OCI-LY3 (cell line): ENCODE data around the gene UGT2B7.

Experiments used
- H2AFZ ChIP-seq: fragments of 200-600, 300-600 bp; shearing (Covaris generic); 2 replicates; pipeline ENCODE4 v1.6.0; 2014; ENCODE audit warnings: antibody characterized with exemption, low read depth, low read length
- H3K27ac ChIP-seq: fragments of 200-600, 300-600 bp; sonication (generic); 2 replicates; pipeline ENCODE4 v1.5.1; 2014; ENCODE audit warnings: mild to moderate bottlenecking, low read length, moderate library complexity, mixed read lengths
- H3K27me3 ChIP-seq: fragments of 200-600, 300-600 bp; sonication (generic); 2 replicates; pipeline ENCODE4 v1.6.1; 2014; ENCODE audit warnings: low read depth, low read length, mixed read lengths
- H3K36me3 ChIP-seq: fragments of 200-600, 300-600 bp; sonication (generic); replicated peaks from 2 replicates; pipeline ENCODE3; 2014; ENCODE audit warnings: low read depth, low read length, mixed read lengths
- H3K4me1 ChIP-seq: fragments of 300-600, 200-600 bp; sonication (generic); 2 replicates; pipeline ENCODE4 v1.6.1; 2014; ENCODE audit warnings: low read length, mixed read lengths
- H3K4me2 ChIP-seq: fragments of 200-600, 300-600 bp; sonication (generic); 2 replicates; pipeline ENCODE4 v1.6.1; 2014; ENCODE audit warnings: low read length, mixed read lengths
- H3K4me3 ChIP-seq: fragments of 300-600, 200-600 bp; sonication (generic); 2 replicates; pipeline ENCODE4 v1.5.1; 2014; ENCODE audit warnings: antibody characterized with exemption, mild to moderate bottlenecking, low read length, moderate library complexity
- H3K79me2 ChIP-seq: fragments of 300-600, 200-600 bp; shearing (Covaris generic); 2 replicates; pipeline ENCODE4 v1.6.1; 2014; ENCODE audit warnings: mild to moderate bottlenecking, low read length, mixed read lengths
- H3K9ac ChIP-seq: fragments of 300-600, 200-600 bp; shearing (Covaris generic); 2 replicates; pipeline ENCODE4 v1.6.0; 2014; ENCODE audit warnings: mild to moderate bottlenecking, low read length, moderate library complexity
- H3K9me3 ChIP-seq: fragments of 200-600, 300-600 bp; shearing (Covaris generic); 2 replicates; pipeline ENCODE4 v1.6.1; 2014; ENCODE audit warnings: low read length, mixed read lengths; ENCODE audit not compliant: insufficient read depth
- H4K20me1 ChIP-seq: fragments of 200-600, 300-600 bp; sonication (generic); 2 replicates; pipeline ENCODE4 v1.6.1; 2016; ENCODE audit warnings: low read length, mixed read lengths; ENCODE audit not compliant: insufficient read depth
- EZH2phosphoT487 ChIP-seq: fragments of 200-600 bp; shearing (Covaris generic); IDR thresholded peaks from 2 replicates; pipeline ENCODE4 v1.6.1; 2018; ENCODE audit warnings: antibody characterized with exemption, mixed run types, low read depth
- TF ChIP-seq, protein P1 (sequence below): fragments of 200-600, 300-600 bp; sonication (generic); IDR thresholded peaks from 2 replicates; pipeline ENCODE4 v1.5.1; 2014; ENCODE audit warnings: antibody characterized with exemption, low read length, low read depth

The UGT2B7 gene

DNA sequence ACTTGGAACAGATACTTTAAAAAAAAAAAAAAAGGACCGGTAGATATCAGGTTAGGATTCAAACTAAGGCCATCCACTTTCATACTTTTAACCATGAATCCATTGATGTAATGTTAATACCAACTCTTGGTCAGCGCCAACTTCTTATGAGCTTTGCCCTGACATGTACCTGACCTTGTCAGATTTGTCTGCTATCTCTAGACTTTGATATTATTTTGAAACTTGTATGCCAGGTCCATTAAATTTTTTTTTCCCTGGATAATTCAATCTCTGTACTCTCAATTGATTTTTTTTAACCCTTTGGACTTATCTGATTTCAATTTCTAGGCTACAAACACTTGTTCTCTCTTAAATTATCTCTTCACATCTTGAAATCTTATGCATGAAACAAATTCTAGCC is 27.2 kb upstream of the UGT2B7 start:
- Histone ChIP-seq H3K9me3 (no peaks in the 10 kb centered on the region), H3K36me3 (no peaks in the 10 kb centered on the region), H3K27me3 (no peaks in the 10 kb centered on the region), H4K20me1 (no peaks in the 10 kb centered on the region), H3K4me2 (no peak overlapping the region), H3K79me2 (no peaks in the 10 kb centered on the region), H3K4me1 (no peaks in the 10 kb centered on the region), H3K4me3 (no peak overlapping the region), H2AFZ (no peak overlapping the region), H3K9ac (no peak overlapping the region), H3K27ac (no peak overlapping the region)
- no peak for TF ChIP-seq EZH2phosphoT487
- TF ChIP-seq, protein P1, sequence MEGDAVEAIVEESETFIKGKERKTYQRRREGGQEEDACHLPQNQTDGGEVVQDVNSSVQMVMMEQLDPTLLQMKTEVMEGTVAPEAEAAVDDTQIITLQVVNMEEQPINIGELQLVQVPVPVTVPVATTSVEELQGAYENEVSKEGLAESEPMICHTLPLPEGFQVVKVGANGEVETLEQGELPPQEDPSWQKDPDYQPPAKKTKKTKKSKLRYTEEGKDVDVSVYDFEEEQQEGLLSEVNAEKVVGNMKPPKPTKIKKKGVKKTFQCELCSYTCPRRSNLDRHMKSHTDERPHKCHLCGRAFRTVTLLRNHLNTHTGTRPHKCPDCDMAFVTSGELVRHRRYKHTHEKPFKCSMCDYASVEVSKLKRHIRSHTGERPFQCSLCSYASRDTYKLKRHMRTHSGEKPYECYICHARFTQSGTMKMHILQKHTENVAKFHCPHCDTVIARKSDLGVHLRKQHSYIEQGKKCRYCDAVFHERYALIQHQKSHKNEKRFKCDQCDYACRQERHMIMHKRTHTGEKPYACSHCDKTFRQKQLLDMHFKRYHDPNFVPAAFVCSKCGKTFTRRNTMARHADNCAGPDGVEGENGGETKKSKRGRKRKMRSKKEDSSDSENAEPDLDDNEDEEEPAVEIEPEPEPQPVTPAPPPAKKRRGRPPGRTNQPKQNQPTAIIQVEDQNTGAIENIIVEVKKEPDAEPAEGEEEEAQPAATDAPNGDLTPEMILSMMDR, result no peak

DNA sequence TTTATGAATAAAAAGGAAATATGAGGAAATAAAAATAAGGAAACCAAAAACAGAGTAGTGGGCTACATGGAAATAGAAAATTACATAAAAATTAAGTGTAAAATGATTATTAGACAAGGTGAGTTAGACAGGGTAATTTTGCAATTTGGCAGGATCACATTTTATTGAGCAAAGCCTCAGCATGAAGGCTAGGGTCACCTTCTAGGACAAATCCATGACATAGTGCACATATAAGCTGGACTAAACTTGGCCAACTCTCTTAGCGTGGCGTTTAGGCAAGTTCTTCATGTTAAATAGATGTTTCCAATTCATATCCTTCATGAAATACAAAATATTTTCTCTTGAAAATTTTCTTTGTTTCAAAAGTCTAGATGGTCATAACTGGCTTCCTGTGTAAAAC is 25.7 kb upstream of the UGT2B7 start:
- no peak overlapping the region for H3K4me2 ChIP-seq

DNA sequence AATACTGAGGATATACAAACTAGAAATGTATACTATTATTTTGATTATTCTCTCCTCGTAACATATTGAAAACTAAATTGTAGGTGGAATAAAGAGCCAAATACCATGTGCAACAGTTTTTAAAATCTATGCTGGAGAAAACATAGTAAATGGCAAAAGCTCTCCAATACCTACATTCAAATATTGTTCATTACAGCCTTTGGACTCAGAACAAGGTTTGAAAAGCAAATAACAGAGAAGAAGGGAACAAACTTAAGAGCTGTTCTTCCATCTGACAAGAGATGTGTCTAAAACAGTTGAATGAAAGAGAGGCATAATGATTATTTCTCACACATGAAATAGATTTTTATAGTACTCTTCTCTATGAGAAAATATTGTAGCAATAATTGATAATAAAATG is 25.0 kb upstream of the UGT2B7 start:
- H3K9me3 ChIP-seq, result no peaks in the 10 kb centered on the region
- H3K4me2 ChIP-seq, result no peak overlapping the region
- H4K20me1 ChIP-seq, result no peaks in the 10 kb centered on the region
- no peaks in the 10 kb centered on the region for H3K36me3 ChIP-seq
- H3K79me2 ChIP-seq, result no peaks in the 10 kb centered on the region
- H3K9ac ChIP-seq, result no peak overlapping the region
- H3K4me3 ChIP-seq, result no peak overlapping the region
- no peaks in the 10 kb centered on the region for H3K4me1 ChIP-seq
- no peak overlapping the region for H2AFZ ChIP-seq
- H3K27me3 ChIP-seq, result no peaks in the 10 kb centered on the region
- no peak for TF ChIP-seq EZH2phosphoT487
- TF ChIP-seq, protein P1, result no peak
- no peak overlapping the region for H3K27ac ChIP-seq

More for the DNA sequence above, 25.7 kb upstream of the UGT2B7 start:
- no peaks in the 10 kb centered on the region for H4K20me1 ChIP-seq
- no peak overlapping the region for H3K4me3 ChIP-seq
- H2AFZ ChIP-seq, result no peak overlapping the region
- H3K9me3 ChIP-seq, result no peaks in the 10 kb centered on the region
- TF ChIP-seq EZH2phosphoT487, result no peak
- TF ChIP-seq, protein P1, result no peak
- H3K27ac ChIP-seq, result no peak overlapping the region
- H3K79me2 ChIP-seq, result no peaks in the 10 kb centered on the region
- H3K4me1 ChIP-seq, result no peaks in the 10 kb centered on the region
- no peak overlapping the region for H3K9ac ChIP-seq
- no peaks in the 10 kb centered on the region for H3K27me3 ChIP-seq
- no peaks in the 10 kb centered on the region for H3K36me3 ChIP-seq

DNA sequence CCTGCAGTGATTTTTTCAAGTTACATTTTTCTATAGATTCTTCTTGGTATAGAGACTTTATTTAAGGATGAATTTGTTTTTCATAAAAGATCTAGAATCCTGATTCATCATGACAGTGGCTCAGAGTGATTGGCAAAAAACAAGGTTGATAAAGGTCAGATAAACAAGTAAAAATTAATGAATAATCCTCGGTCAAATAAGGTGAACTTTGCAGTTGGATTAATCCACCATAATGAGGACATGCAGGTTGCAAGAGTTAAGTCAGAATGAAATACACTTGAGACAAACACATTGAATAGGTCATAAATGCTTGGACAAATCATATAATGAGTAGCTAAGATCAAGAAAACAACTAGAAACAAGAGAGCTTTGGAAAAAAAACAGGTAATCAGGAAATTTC is 22.9 kb upstream of the UGT2B7 start:
- Histone ChIP-seq H2AFZ (no peak overlapping the region), H3K4me3 (no peak overlapping the region), H3K9me3 (no peaks in the 10 kb centered on the region), H3K36me3 (no peaks in the 10 kb centered on the region), H4K20me1 (no peaks in the 10 kb centered on the region), H3K4me1 (no peaks in the 10 kb centered on the region), H3K79me2 (no peaks in the 10 kb centered on the region), H3K27ac (no peak overlapping the region), H3K4me2 (no peak overlapping the region), H3K27me3 (no peaks in the 10 kb centered on the region), H3K9ac (no peak overlapping the region)
- TF ChIP-seq EZH2phosphoT487, result no peak
- TF ChIP-seq, protein P1, result no peak
